ENCODE data around the gene MIDN. TPM values are rescaled to one million over a fixed set of nuclear protein-coding genes. Genes with fewer than 3 reads are reported as not detected.

The MIDN gene
- total RNA-seq, 4 donors from 2014 or later, result 17.4 to 51.9 (median 39.4) TPM

DNA sequence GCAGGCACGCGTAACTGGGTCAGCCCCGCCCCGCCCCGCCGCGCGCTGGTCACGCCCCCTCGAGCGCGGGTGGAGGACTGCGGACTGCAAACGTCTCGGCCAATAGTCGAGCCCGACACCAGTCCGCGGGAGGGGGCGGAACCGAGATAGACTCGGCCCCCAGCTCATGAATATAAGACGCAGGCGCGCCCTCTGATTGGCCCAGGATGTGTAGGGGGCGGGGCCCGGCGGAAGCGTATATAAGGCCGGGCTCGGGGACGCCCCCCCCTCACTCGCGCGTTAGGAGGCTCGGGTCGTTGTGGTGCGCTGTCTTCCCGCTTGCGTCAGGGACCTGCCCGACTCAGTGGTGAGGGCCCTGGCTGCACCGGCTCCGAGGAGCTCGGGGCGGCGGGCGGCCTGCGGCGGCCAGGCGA is 20.7 kb downstream of the MIDN start, which contains the start of gene CIRBP:
CIRBP (plus strand) TSS at position 268 of the 413 bp plus-strand sequence. CDS start 1,602 bp downstream, outside the sequence.
- peaks cover 6 to 34% (median 27%) of the 10 kb centered on the region in 3 donors for H3K36me3 ChIP-seq
- H3K4me1 ChIP-seq, result peaks cover 11 to 90% (median 80%) of the 10 kb centered on the region in 4 donors
- 0% methylated on average over 10 to 11 of the region's 50 CpGs for WGBS, 2 donors

GRCh38 chr19:1269478-1270212 is 21.3 kb downstream of the MIDN start:
- 0% methylated on average over 17 to 49 of the region's 64 CpGs for WGBS, 2 donors
- no peaks in the 10 kb centered on the region for H3K9me3 ChIP-seq
- peak overlapping the region; percentile 93 to 100 (median 98) for H3K27ac ChIP-seq
- H3K36me3 ChIP-seq, result peaks cover 6 to 40% (median 33%) of the 10 kb centered on the region in 3 donors
- H3K4me1 ChIP-seq, result peaks cover 11 to 90% (median 86%) of the 10 kb centered on the region in 4 donors
- peak; percentile 72 for DNase-seq (ENCODE audit: low spot score in 2 of 2)
- H3K27me3 ChIP-seq, result no peaks in the 10 kb centered on the region
- peak overlapping the region; percentile 72 to 81 (median 77) for H3K4me3 ChIP-seq
- TF ChIP-seq POLR2A (IDR thresholded peaks at IDR 0.05), result no peak
- TF ChIP-seq, protein P1, sequence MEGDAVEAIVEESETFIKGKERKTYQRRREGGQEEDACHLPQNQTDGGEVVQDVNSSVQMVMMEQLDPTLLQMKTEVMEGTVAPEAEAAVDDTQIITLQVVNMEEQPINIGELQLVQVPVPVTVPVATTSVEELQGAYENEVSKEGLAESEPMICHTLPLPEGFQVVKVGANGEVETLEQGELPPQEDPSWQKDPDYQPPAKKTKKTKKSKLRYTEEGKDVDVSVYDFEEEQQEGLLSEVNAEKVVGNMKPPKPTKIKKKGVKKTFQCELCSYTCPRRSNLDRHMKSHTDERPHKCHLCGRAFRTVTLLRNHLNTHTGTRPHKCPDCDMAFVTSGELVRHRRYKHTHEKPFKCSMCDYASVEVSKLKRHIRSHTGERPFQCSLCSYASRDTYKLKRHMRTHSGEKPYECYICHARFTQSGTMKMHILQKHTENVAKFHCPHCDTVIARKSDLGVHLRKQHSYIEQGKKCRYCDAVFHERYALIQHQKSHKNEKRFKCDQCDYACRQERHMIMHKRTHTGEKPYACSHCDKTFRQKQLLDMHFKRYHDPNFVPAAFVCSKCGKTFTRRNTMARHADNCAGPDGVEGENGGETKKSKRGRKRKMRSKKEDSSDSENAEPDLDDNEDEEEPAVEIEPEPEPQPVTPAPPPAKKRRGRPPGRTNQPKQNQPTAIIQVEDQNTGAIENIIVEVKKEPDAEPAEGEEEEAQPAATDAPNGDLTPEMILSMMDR (IDR thresholded peaks at IDR 0.05), result peak in 2 of 5 experiments; percentile 18 to 27
- peak in 1 of 2 donors; percentile 75 for TF ChIP-seq EP300 (IDR thresholded peaks at IDR 0.05)

More for the DNA sequence above, 20.7 kb downstream of the MIDN start, which contains the start of gene CIRBP:
- H3K27ac ChIP-seq, result peak within 1 kb of the TSS; percentile 93 to 100 (median 98)
- no peaks in the 10 kb centered on the region for H3K9me3 ChIP-seq
- TF ChIP-seq EP300 (IDR thresholded peaks at IDR 0.05), result peak; percentile 90 to 99
- TF ChIP-seq, protein P1 (IDR thresholded peaks at IDR 0.05), result peak in 1 of 5 experiments; percentile 46
- peak; percentile 97 to 100 for TF ChIP-seq POLR2A (IDR thresholded peaks at IDR 0.05)
- H3K27me3 ChIP-seq, result no peaks in the 10 kb centered on the region
- peak; percentile 100 for DNase-seq (ENCODE audit: low spot score in 2 of 2)
- H3K4me3 ChIP-seq, result peak within 1 kb of the TSS; percentile 72 to 81 (median 77)

GRCh38 chr19:1270213-1270853 is 21.9 kb downstream of the MIDN start:
- Histone ChIP-seq H3K27ac (peak overlapping the region; percentile 93 to 100 (median 98)), H3K9me3 (no peaks in the 10 kb centered on the region), H3K27me3 (no peaks in the 10 kb centered on the region), H3K4me1 (peaks cover 11 to 88% (median 86%) of the 10 kb centered on the region in 4 donors), H3K4me3 (peak overlapping the region; percentile 72 to 81 (median 77)), H3K36me3 (peaks cover 6 to 44% (median 38%) of the 10 kb centered on the region in 3 donors)
- no peak for DNase-seq (ENCODE audit: low spot score in 2 of 2)
- WGBS, 2 donors, result 25 to 29% methylated on average over 7 to 8 of the region's 8 CpGs
- TF ChIP-seq EP300 (IDR thresholded peaks at IDR 0.05), result no peak
- TF ChIP-seq, protein P1 (IDR thresholded peaks at IDR 0.05), result peak in 1 of 5 experiments; percentile 4
- no peak for TF ChIP-seq POLR2A (IDR thresholded peaks at IDR 0.05)

- Histone ChIP-seq H3K4me3 (peak overlapping the region; percentile 72 to 81 (median 77)), H3K36me3 (peaks cover 6 to 44% (median 38%) of the 10 kb centered on the region in 3 donors), H3K27me3 (no peaks in the 10 kb centered on the region), H3K27ac (peak overlapping the region; percentile 93 to 100 (median 98)), H3K9me3 (no peaks in the 10 kb centered on the region), H3K4me1 (peaks cover 11 to 83% (median 80%) of the 10 kb centered on the region in 4 donors)
- no peak for TF ChIP-seq POLR2A (IDR thresholded peaks at IDR 0.05)
- TF ChIP-seq, protein P1 (IDR thresholded peaks at IDR 0.05), result no peak
- TF ChIP-seq EP300 (IDR thresholded peaks at IDR 0.05), result no peak
- 60 to 67% methylated on average over 26 of the region's 26 CpGs for WGBS, 2 donors
- DNase-seq (ENCODE audit: low spot score in 2 of 2), result no peak
Measured at GRCh38 chr19:1270854-1271527, 22.6 kb downstream of the MIDN start.
